ENCODE data around the gene OOSP1.
"Not testable (repeated sequence)": the region's sequence is repeated elsewhere in the genome, so short reads cannot be mapped to it uniquely, and the experiment has no call there.

OOSP1 gene

DNA sequence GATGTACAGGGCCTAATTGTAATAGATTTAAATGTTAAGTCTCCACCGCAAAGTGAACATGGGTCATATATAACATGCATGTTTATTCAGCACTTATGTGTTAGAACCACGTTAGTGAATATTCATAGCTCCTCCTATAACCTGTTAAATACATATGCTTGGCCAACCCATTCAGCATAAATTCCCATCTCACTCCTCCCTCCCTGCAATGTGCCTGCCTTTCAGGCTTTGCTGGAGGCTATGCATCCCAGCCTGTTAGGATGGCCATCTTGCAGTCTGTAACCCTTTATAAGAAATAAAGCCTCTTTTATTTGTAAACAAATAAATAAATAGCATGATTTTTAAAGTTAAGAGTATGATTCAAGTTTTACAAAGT, 23.9 kb downstream of the OOSP1 start:
- no peak for DNase-seq

DNA sequence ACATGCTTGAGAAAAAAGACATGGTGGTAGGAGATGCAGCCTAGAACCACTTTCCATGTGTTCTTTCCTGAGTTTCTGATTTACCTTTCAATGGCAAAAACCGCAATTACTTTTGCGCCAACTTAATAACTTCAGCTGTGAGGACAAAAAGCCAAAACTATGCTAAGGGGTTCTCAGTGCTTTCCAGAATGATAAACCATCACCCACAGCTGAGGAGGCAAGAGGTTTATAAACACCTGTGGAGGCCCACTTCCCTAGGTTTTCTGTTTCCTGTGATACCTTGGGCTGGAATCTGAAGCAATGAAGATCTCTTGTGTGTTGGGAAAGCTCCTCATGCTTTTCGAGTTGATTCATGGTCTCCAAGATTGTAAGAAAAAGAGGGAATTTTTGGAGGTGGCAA, 25.5 kb downstream of the OOSP1 start, which contains the start of gene OOSP4A:
TSS of gene OOSP4A (plus strand) at position 301 of the 400 bp plus-strand sequence. CDS start at position 301, 0 bp downstream.
- DNase-seq, result no peak

GRCh38 chr11:59965424-59965823, 27.2 kb downstream of the OOSP1 start:
- DNase-seq, result no peak

DNA sequence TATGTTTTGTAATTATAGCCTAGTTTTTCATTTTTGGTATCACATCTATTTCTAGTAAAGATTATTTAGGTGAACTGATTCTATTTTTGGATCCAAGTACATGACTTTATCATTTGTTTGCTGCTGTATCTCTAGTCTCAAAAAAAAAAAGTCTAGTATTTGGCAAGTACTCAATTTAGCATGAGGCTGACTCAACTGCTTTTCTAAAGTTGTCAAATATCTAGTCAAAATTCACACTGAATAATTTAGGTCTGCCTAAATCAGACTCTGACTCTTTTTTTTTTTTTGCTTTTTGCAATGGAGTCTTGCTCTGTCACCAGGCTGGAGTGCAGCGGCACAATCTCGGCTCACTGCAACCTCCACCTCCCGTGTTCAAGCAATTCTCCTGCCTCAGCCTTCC, 28.0 kb downstream of the OOSP1 start:
- no peak for DNase-seq

DNA sequence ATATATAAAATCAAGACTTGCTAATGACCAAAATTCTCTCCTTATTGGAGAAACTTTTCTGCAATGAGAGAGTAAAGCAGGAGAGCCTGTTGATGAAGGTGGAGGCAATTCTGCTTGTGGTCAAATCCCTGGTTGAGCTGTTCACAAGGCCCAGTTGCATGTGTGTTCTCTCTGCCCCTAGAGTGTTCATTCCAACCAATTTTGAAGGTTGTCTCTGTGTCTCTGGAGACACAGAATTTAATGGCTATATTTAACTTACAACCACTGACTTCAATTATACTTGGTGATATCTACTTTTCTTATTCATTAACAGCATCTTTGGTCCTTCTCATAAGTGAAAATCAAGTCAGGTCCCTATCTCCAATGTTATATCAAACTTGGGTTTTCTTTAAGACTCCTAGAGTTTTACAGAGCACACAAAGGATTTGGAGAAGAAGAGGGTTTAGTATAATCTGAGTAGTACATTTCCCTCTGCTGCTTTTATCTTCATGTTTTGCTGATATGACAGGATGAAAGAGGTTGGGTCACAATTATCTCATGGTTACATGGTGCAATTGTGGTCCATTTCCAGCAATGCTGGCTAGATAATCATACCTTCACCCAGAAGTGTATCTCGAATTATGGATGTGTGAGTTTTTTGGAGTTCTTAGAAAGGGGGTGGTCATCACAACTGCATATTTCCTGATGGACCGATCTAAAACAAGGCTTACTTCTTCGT, 29.6 kb downstream of the OOSP1 start:
- no peak for DNase-seq

DNA sequence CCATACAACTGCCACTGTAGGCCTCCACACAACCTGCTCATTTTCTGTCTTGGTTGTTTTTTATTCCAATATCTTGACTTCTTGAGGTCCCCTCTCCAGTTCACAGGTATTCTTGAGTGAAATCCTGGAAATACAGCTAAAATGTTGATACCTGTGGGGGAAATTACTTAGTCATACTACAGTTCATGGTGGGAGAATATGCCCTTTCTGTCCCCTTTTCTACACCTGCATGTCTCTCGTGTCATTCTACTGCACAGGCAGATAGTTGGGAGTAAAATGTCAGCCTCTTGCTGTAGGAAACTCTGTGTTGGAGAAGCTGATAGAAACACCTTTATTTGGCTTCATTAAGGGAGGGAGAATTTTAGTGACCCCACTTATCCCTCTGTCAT, 30.2 kb downstream of the OOSP1 start:
- DNase-seq, result no peak

GRCh38 chr11:59973097-59973496, 34.9 kb downstream of the OOSP1 start:
- DNase-seq, result no peak

- DNase-seq, result no peak
Measured at GRCh38 chr11:59981106-59981770, 43.0 kb downstream of the OOSP1 start.

DNA sequence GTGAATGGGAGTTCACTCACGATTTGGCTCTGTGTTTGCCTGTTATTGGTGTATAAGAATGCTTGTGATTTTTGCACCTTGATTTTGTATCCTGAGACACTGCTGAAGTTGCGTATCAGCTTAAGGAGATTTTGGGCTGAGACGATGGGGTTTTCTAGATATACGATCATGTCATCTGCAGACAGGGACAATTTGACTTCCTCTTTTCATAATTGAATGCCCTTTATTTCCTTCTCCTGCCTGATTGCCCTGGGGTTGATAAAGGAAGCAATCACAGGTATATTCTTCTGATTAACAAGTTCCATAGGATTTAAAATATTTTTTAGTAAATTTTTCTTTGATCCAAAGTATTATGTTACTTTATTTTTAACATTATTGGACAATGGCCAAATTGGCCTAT, 43.8 kb downstream of the OOSP1 start:
- not testable (repeated sequence) for DNase-seq

GRCh38 chr11:59983212-59983611, 45.0 kb downstream of the OOSP1 start:
- no peak for DNase-seq

DNA sequence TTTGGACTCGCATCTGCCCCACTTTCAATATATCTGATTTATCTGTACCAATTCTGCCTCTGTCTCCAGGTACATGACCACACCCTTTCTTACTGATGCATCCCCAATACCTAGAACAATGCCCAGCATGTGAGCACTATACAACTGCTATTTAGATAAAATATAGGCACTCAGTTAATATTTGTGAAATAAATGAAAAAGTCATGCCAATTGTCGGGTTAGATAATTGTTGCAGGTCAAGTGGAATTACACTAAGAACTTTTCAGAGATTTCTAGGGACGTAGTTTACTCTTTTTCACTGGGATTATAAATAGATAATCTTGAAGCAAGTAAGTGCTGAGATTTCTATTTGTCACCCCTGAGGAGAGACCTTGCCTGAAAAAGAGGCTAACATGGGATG, 46.1 kb downstream of the OOSP1 start:
- no peak for DNase-seq

DNA sequence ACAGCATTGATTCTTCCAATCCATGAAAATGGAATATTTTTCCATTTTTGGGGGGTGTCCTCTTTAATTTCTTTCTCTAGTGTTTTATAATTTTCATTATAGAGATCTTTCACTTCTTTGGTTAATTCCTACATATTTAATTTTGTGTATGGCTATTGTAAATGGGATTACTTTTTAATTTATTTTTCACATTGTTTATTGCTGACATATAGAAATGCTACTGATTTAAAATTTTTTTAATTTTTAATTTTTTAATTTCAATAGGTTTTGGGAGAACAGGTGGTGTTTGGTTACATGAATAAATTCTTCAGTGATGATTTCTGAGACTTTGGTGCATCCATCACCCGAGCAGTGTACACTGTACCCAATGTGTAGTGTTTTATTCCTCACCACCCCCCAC, 52.2 kb downstream of the OOSP1 start:
- no peak for DNase-seq

GRCh38 chr11:59992425-59992824, 54.2 kb downstream of the OOSP1 start:
- no peak for DNase-seq

- no peak for DNase-seq
Measured at GRCh38 chr11:59997800-59998199, 59.6 kb downstream of the OOSP1 start.

DNA sequence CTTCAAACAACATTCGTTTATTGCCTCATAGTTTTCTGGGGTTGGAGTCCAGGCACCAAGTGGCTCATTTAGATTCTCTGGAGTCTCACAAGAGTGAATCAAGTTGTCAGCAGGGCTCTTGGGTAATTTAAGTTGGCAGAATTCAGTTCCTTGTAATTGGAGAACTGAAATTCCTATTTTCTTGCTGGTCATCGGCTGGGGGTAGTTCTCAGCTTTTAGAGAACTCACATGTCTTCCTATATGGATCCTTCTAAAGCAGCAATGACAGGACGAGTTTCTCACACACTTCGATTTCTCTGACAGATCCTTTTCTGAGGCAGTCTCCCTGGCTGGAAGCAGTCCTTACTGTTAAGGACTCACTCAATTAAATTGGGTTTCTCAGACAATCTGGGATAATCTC, 61.5 kb downstream of the OOSP1 start:
- no peak for DNase-seq

DNA sequence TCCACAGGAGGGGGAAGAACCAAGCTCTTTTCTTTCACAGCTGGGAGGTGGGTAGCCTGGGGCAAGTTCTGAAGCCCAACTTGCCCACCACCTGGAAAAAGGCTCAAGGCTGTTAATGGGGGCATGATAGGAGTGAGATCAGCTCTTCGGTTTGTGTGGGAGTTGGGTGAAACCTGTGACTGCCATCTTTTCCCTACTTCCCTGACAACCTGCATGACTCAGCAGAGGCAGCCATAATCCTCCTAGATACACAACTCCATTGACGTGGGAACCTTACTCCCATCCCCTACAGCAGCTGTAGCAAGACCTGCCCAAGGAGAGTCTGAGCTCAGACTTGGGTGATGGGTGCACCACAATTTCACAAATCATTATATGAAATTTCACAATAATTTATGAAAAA, 65.5 kb downstream of the OOSP1 start:
- no peak for DNase-seq

- DNase-seq, result no peak
Measured at GRCh38 chr11:60005360-60005759, 67.1 kb downstream of the OOSP1 start.

Measured in activated CD8-positive, alpha-beta memory T cell treated with anti-CD3 and anti-CD28 coated beads, Interleukin-2, amount 50 U/mL, for 48 hours (primary cell).